Measurements from ENCODE around the gene SSR3. TPM values are rescaled to one million over a fixed set of nuclear protein-coding genes. Genes with fewer than 3 reads are reported as not detected.

SSR3 gene
- total RNA-seq, 2 experiments from 2014 or later, result 139 to 143 TPM

- Mint-ChIP-seq H3K4me3 (no peak overlapping the region), H3K27me3 (no peaks in the 10 kb centered on the region), H3K4me1 (peaks cover 30% of the 10 kb centered on the region), H3K36me3 (ENCODE audit: low read depth) (peaks cover 54% of the 10 kb centered on the region), H3K27ac (no peak overlapping the region), H3K9me3 (no peaks in the 10 kb centered on the region)
- DNase-seq, result no peak
- POLR2A ChIA-PET, result no interaction called here
- CTCF ChIA-PET, result interaction anchor here (0.7 to 2.4 kb wide), 4 partner anchors 12 to 595 kb away, joined by 3 to 12 read pairs (median 4); partner anchors contain the start of gene SSR3
These were observed 11.8 kb downstream of the SSR3 start for GRCh38 chr3:156543043-156543555.

GRCh38 chr3:156542101-156543042, 12.5 kb downstream of the SSR3 start:
- Mint-ChIP-seq H3K27me3 (no peaks in the 10 kb centered on the region), H3K27ac (no peak overlapping the region), H3K9me3 (no peaks in the 10 kb centered on the region), H3K4me3 (no peak overlapping the region), H3K4me1 (peaks cover 28% of the 10 kb centered on the region), H3K36me3 (ENCODE audit: low read depth) (peaks cover 49% of the 10 kb centered on the region)
- ChIA-PET POLR2A (no interaction called here), CTCF (interaction anchor here (1.0 to 2.4 kb wide), 2 partner anchors 10 to 595 kb away, joined by 3 to 5 read pairs; no protein-coding TSS in a partner anchor)
- DNase-seq, result no peak

GRCh38 chr3:156539802-156540201, 15.1 kb downstream of the SSR3 start:
- Mint-ChIP-seq H3K27me3 (no peaks in the 10 kb centered on the region), H3K4me3 (no peak overlapping the region), H3K4me1 (peaks cover 15% of the 10 kb centered on the region), H3K27ac (no peak overlapping the region), H3K9me3 (no peaks in the 10 kb centered on the region), H3K36me3 (ENCODE audit: low read depth) (peaks cover 31% of the 10 kb centered on the region)
- ChIA-PET POLR2A (no interaction called here), CTCF (interaction anchor here (1.1 kb wide), 1 partner anchor 13 kb away, joined by 3 read pairs; no protein-coding TSS in a partner anchor)
- DNase-seq, result no peak

- CTCF ChIA-PET, result interaction anchor here (1.1 kb wide), 1 partner anchor 12 kb away, joined by 3 read pairs; no protein-coding TSS in a partner anchor
- H3K27ac Mint-ChIP-seq, result no peak overlapping the region
- POLR2A ChIA-PET, result no interaction called here
- no peak overlapping the region for H3K4me3 Mint-ChIP-seq
- H3K4me1 Mint-ChIP-seq, result peaks cover 8% of the 10 kb centered on the region
- no peaks in the 10 kb centered on the region for H3K27me3 Mint-ChIP-seq
- no peak for DNase-seq
- H3K36me3 Mint-ChIP-seq (ENCODE audit: low read depth), result peaks cover 27% of the 10 kb centered on the region
- no peaks in the 10 kb centered on the region for H3K9me3 Mint-ChIP-seq
These were observed 15.9 kb downstream of the SSR3 start for GRCh38 chr3:156539051-156539450.

- ChIA-PET CTCF (interaction anchor here (1.4 kb wide), 1 partner anchor 545 kb away, joined by 3 read pairs; no protein-coding TSS in a partner anchor), POLR2A (no interaction called here)
- H3K4me3 Mint-ChIP-seq, result no peak overlapping the region
These were observed 18.2 kb downstream of the SSR3 start for GRCh38 chr3:156536524-156537316.

GRCh38 chr3:156535798-156536197, 19.1 kb downstream of the SSR3 start:
- Mint-ChIP-seq H3K4me1 (peaks cover 7% of the 10 kb centered on the region), H3K27ac (peak overlapping the region; percentile 9), H3K9me3 (no peaks in the 10 kb centered on the region), H3K27me3 (no peaks in the 10 kb centered on the region), H3K4me3 (no peak overlapping the region), H3K36me3 (ENCODE audit: low read depth) (peaks cover 22% of the 10 kb centered on the region)
- no peak for DNase-seq
- ChIA-PET POLR2A (no interaction called here), CTCF (interaction anchor here (0.6 to 1.4 kb wide), 4 partner anchors 11 to 546 kb away, joined by 3 to 4 read pairs (median 3); no protein-coding TSS in a partner anchor)

More at GRCh38 chr3:156536524-156537316, 18.2 kb downstream of the SSR3 start:
- Mint-ChIP-seq H3K4me1 (peaks cover 7% of the 10 kb centered on the region), H3K27ac (no peak overlapping the region), H3K27me3 (no peaks in the 10 kb centered on the region), H3K36me3 (ENCODE audit: low read depth) (peaks cover 22% of the 10 kb centered on the region), H3K9me3 (no peaks in the 10 kb centered on the region)
- no peak for DNase-seq

GRCh38 chr3:156535162-156535627, 19.7 kb downstream of the SSR3 start:
- ChIA-PET POLR2A (no interaction called here), CTCF (interaction anchor here (0.5 to 1.4 kb wide), 5 partner anchors 10 to 546 kb away, joined by 3 to 4 read pairs (median 3); no protein-coding TSS in a partner anchor)
- H3K27ac Mint-ChIP-seq, result peak overlapping the region; percentile 9
- no peak overlapping the region for H3K4me3 Mint-ChIP-seq
- H3K4me1 Mint-ChIP-seq, result peaks cover 7% of the 10 kb centered on the region
- no peaks in the 10 kb centered on the region for H3K27me3 Mint-ChIP-seq
- no peaks in the 10 kb centered on the region for H3K9me3 Mint-ChIP-seq
- peaks cover 19% of the 10 kb centered on the region for H3K36me3 Mint-ChIP-seq (ENCODE audit: low read depth)
- no peak for DNase-seq

- H3K9me3 Mint-ChIP-seq, result no peaks in the 10 kb centered on the region
- H3K4me3 Mint-ChIP-seq, result no peak overlapping the region
- H3K4me1 Mint-ChIP-seq, result peaks cover 7% of the 10 kb centered on the region
- ChIA-PET POLR2A (no interaction called here), CTCF (interaction anchor here (1.5 kb wide), 1 partner anchor 9 kb away, joined by 3 read pairs; no protein-coding TSS in a partner anchor)
- peaks cover 6% of the 10 kb centered on the region for H3K27me3 Mint-ChIP-seq
- peaks cover 13% of the 10 kb centered on the region for H3K36me3 Mint-ChIP-seq (ENCODE audit: low read depth)
- DNase-seq, result no peak
- H3K27ac Mint-ChIP-seq, result no peak overlapping the region
These were observed 21.7 kb downstream of the SSR3 start for GRCh38 chr3:156533205-156533604.

- no peaks in the 10 kb centered on the region for H3K9me3 Mint-ChIP-seq
- no peak overlapping the region for H3K27ac Mint-ChIP-seq
These were observed 22.2 kb downstream of the SSR3 start for GRCh38 chr3:156532730-156533129.

GRCh38 chr3:156530980-156531379, 23.9 kb downstream of the SSR3 start:
- Mint-ChIP-seq H3K4me1 (peaks cover 7% of the 10 kb centered on the region), H3K27ac (no peak overlapping the region), H3K36me3 (ENCODE audit: low read depth) (peaks cover 10% of the 10 kb centered on the region), H3K27me3 (peaks cover 6% of the 10 kb centered on the region), H3K9me3 (no peaks in the 10 kb centered on the region), H3K4me3 (no peak overlapping the region)
- CTCF ChIA-PET, result interaction anchor here (0.5 to 1.0 kb wide), 3 partner anchors 13 to 634 kb away, joined by 3 read pairs; no protein-coding TSS in a partner anchor
- POLR2A ChIA-PET, result interaction anchor here (0.6 kb wide), 1 partner anchor 699 kb away, joined by 9 read pairs; no protein-coding TSS in a partner anchor
- no peak for DNase-seq

More at GRCh38 chr3:156532730-156533129, 22.2 kb downstream of the SSR3 start:
- H3K27me3 Mint-ChIP-seq, result peaks cover 6% of the 10 kb centered on the region
- ChIA-PET POLR2A (no interaction called here), CTCF (interaction anchor here (1.5 kb wide), 1 partner anchor 9 kb away, joined by 3 read pairs; no protein-coding TSS in a partner anchor)
- peaks cover 10% of the 10 kb centered on the region for H3K36me3 Mint-ChIP-seq (ENCODE audit: low read depth)
- H3K4me1 Mint-ChIP-seq, result peaks cover 7% of the 10 kb centered on the region
- H3K4me3 Mint-ChIP-seq, result no peak overlapping the region
- no peak for DNase-seq

GRCh38 chr3:156527060-156527459, 27.9 kb downstream of the SSR3 start:
- Mint-ChIP-seq H3K9me3 (peaks cover 6% of the 10 kb centered on the region), H3K27ac (no peak overlapping the region), H3K36me3 (ENCODE audit: low read depth) (peaks cover 20% of the 10 kb centered on the region), H3K4me3 (no peak overlapping the region), H3K4me1 (peaks cover 28% of the 10 kb centered on the region), H3K27me3 (peaks cover 20% of the 10 kb centered on the region)
- POLR2A ChIA-PET, result no interaction called here
- CTCF ChIA-PET, result interaction anchor here (0.6 to 1.2 kb wide), 4 partner anchors 12 to 371 kb away, joined by 3 to 4 read pairs (median 3); no protein-coding TSS in a partner anchor
- no peak for DNase-seq

- H3K9me3 Mint-ChIP-seq, result peaks cover 6% of the 10 kb centered on the region
- H3K36me3 Mint-ChIP-seq (ENCODE audit: low read depth), result peaks cover 18% of the 10 kb centered on the region
- ChIA-PET POLR2A (no interaction called here), CTCF (interaction anchor here (0.9 to 2.3 kb wide), 5 partner anchors 8 to 605 kb away, joined by 3 to 7 read pairs (median 4); no protein-coding TSS in a partner anchor)
- peaks cover 25% of the 10 kb centered on the region for H3K27me3 Mint-ChIP-seq
- DNase-seq, result no peak
- no peak overlapping the region for H3K4me3 Mint-ChIP-seq
- peaks cover 28% of the 10 kb centered on the region for H3K4me1 Mint-ChIP-seq
- H3K27ac Mint-ChIP-seq, result no peak overlapping the region
These were observed 29.1 kb downstream of the SSR3 start for GRCh38 chr3:156525808-156526207.
